Activated CD4-positive, alpha-beta memory T cell treated with anti-CD3 and anti-CD28 coated beads for 36 hours (primary cell): ENCODE results near the gene TLCD3B. TPM values are rescaled to one million over a fixed set of nuclear protein-coding genes. Genes with fewer than 3 reads are reported as not detected.

ENCODE experiments used
- CTCF ChIA-PET: fragments of 350-600 bp; sonication (Branson Sonifier 250); formaldehyde crosslinking; loops from one replicate; lab custom pipeline; 2021; ENCODE audit warnings: antibody characterized with exemption, inconsistent platforms; lab: Charles Lee
- POLR2A ChIA-PET: fragments of 350-600 bp; sonication (Branson Sonifier 250); formaldehyde crosslinking; loops from one replicate; lab custom pipeline; 2021; ENCODE audit warnings: antibody characterized with exemption; lab: Charles Lee
- DNase-seq: peaks from one replicate; pipeline ENCODE4 v3.0.0-alpha.2; 2020
- H3K27ac Mint-ChIP-seq: one replicate; pipeline ENCODE4 v1.8.0; 2021; ENCODE audit warnings: mixed read lengths
- H3K27me3 Mint-ChIP-seq: one replicate; pipeline ENCODE4 v1.8.0; 2021; ENCODE audit warnings: mixed read lengths
- H3K36me3 Mint-ChIP-seq: one replicate; pipeline ENCODE4 v1.8.0; 2021; ENCODE audit warnings: mixed read lengths
- H3K4me1 Mint-ChIP-seq: one replicate; pipeline ENCODE4 v1.8.0; 2021; ENCODE audit warnings: low read depth, mixed read lengths
- H3K4me3 Mint-ChIP-seq: one replicate; pipeline ENCODE4 v1.8.0; 2021; ENCODE audit warnings: mild to moderate bottlenecking, mixed read lengths
- H3K9me3 Mint-ChIP-seq: one replicate; pipeline ENCODE4 v1.8.0; 2021; ENCODE audit warnings: mixed read lengths
- intact Hi-C: fragments of 100-400 bp; cut with micrococcal nuclease; formaldehyde crosslinking; loops from one replicate; pipeline ENCODE4 v1.15.1; 2023
- total RNA-seq, 2 experiments: library from RNA; stranded (reverse); gene quantifications; one replicate each; pipeline ENCODE4 v1.2.3, GENCODE V29; 2021

Gene TLCD3B
- total RNA-seq, result 1 to 10 TPM; 5.0 TPM

- intact Hi-C loops, result no loop called here
Observed at GRCh38 chr16:30030841-30031413, at the start of gene TLCD3B. Gene TLCD3B, minus strand, starts transcription at chr16:30031271. Its CDS starts 744 bp downstream, at chr16:30030527.

DNA sequence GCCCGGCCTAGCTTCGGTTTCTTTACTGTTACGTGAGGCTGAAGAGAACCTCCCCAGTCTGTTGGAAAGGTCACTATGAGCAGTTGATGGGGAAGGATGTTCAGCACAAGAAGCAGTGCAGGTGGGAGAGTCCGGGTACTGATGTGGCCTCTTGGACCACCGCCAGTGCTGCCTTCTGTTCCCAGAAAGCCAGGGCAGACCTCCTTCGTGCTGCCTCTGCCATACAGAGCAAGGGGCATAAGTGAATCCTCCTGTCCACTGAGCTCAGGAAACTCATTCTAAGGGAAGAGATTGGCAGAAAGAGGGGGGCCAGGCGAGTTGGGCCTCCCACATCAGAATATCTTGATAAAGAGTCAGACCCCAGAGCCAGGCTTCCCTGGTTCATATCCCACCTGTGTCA, 48.4 kb upstream of the TLCD3B start:
- ChIA-PET CTCF (interaction anchor here (0.9 to 9.4 kb wide), 2 partner anchors 13 to 14 kb away, joined by 5 to 76 read pairs; partner anchors contain the start of genes ALDOA and TBX6), POLR2A (interaction anchor here (1.0 to 2.7 kb wide), 3 partner anchors 12 to 104 kb away, joined by 3 to 5 read pairs (median 3); partner anchors contain the start of genes ALDOA, CORO1A and TBX6)
- Mint-ChIP-seq H3K4me3 (no peak overlapping the region), H3K36me3 (peaks cover 47% of the 10 kb centered on the region), H3K4me1 (peaks cover 36% of the 10 kb centered on the region), H3K27me3 (no peaks in the 10 kb centered on the region), H3K9me3 (no peaks in the 10 kb centered on the region), H3K27ac (no peak overlapping the region)
- DNase-seq, result no peak
- intact Hi-C loops, result loop anchor here (5.0 kb wide), 1 partner anchor 43 kb away; the partner anchor contains the start of gene MAPK3

More at GRCh38 chr16:30030841-30031413, at the start of gene TLCD3B:
- H3K9me3 Mint-ChIP-seq, result no peaks in the 10 kb centered on the region
- POLR2A ChIA-PET, result no interaction called here
- no peak within 1 kb of the TSS for H3K4me3 Mint-ChIP-seq
- no peak within 1 kb of the TSS for H3K27ac Mint-ChIP-seq
- H3K4me1 Mint-ChIP-seq, result peaks cover 23% of the 10 kb centered on the region
- CTCF ChIA-PET, result interaction anchor here (0.6 to 4.6 kb wide), 21 partner anchors 8 to 389 kb away, joined by 3 to 63 read pairs (median 6); partner anchors contain the start of genes C16orf92, HIRIP3 and TBX6
- no peaks in the 10 kb centered on the region for H3K36me3 Mint-ChIP-seq
- H3K27me3 Mint-ChIP-seq, result peaks cover 56% of the 10 kb centered on the region
- no peak for DNase-seq

DNA sequence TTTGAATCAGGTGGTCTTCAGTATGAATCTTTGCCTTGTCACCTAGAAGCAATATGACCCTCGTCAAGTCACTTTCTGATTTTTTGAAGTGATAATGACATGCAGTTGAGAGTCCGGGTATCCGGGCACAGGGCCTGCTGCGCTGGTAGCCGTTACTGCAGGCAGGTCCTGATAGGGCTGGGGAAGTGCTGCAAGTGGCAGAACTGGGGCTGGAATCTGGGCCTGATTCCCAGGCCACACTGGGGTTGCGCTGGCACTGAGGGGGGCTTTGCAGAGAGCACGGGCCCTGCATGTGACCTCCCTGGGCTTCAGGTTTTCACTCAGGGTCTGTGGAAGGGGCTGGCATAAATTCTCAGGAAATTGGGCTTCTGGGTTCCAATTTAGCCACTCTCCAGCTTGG, 47.7 kb upstream of the TLCD3B start:
- Mint-ChIP-seq H3K36me3 (peaks cover 46% of the 10 kb centered on the region), H3K27ac (no peak overlapping the region), H3K9me3 (no peaks in the 10 kb centered on the region), H3K4me1 (peaks cover 38% of the 10 kb centered on the region), H3K4me3 (no peak overlapping the region), H3K27me3 (no peaks in the 10 kb centered on the region)
- ChIA-PET POLR2A (interaction anchor here (1.2 to 1.5 kb wide), 2 partner anchors 14 to 105 kb away, joined by 3 to 4 read pairs; partner anchors contain the start of genes ALDOA and CORO1A), CTCF (interaction anchor here (0.9 to 9.4 kb wide), 2 partner anchors 13 to 14 kb away, joined by 5 to 76 read pairs; partner anchors contain the start of genes ALDOA and TBX6)
- intact Hi-C loops, result loop anchor here (5.0 kb wide), 1 partner anchor 44 kb away; the partner anchor contains the start of gene MAPK3
- DNase-seq, result no peak

DNA sequence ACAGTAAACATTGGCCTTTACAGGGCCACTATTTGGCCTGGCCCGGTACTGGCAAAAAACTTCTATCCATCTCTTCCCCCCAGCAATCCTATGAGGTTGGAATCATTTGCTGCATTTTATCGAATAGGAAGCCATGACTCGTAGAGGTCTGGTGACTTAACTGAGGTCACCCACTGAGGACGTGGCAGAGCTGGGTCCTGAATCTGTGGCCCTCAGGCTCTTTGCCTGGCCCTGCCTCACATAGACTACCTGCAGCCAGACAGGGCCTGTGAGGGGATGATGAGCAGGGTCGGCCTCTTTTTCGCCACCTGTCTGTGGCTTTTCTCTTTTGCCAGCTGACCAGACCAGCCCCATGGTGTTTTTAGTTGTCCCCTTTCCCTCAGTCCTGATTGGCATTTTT, 46.6 kb upstream of the TLCD3B start:
- intact Hi-C loops, result loop anchor here (2.0 to 5.0 kb wide), 2 partner anchors 13 to 45 kb away; partner anchors contain the start of genes MAPK3 and TBX6
- DNase-seq, result no peak
- H3K36me3 Mint-ChIP-seq, result peaks cover 40% of the 10 kb centered on the region
- H3K27me3 Mint-ChIP-seq, result no peaks in the 10 kb centered on the region
- ChIA-PET POLR2A (interaction anchor here (1.2 to 4.1 kb wide), 3 partner anchors 12 to 14 kb away, joined by 4 to 42 read pairs (median 22); partner anchors contain the start of genes ALDOA and TBX6), CTCF (interaction anchor here (1.0 to 9.4 kb wide), 5 partner anchors 12 to 386 kb away, joined by 3 to 76 read pairs (median 8); partner anchors contain the start of genes ALDOA and TBX6)
- peaks cover 39% of the 10 kb centered on the region for H3K4me1 Mint-ChIP-seq
- H3K4me3 Mint-ChIP-seq, result peak overlapping the region; percentile 91
- H3K9me3 Mint-ChIP-seq, result no peaks in the 10 kb centered on the region
- peak overlapping the region; percentile 4 for H3K27ac Mint-ChIP-seq

- intact Hi-C loops, result loop anchor here (2.0 to 5.0 kb wide), 2 partner anchors 14 to 46 kb away; partner anchors contain the start of genes MAPK3 and TBX6
Observed at GRCh38 chr16:30076276-30076791, 45.3 kb upstream of the TLCD3B start.

DNA sequence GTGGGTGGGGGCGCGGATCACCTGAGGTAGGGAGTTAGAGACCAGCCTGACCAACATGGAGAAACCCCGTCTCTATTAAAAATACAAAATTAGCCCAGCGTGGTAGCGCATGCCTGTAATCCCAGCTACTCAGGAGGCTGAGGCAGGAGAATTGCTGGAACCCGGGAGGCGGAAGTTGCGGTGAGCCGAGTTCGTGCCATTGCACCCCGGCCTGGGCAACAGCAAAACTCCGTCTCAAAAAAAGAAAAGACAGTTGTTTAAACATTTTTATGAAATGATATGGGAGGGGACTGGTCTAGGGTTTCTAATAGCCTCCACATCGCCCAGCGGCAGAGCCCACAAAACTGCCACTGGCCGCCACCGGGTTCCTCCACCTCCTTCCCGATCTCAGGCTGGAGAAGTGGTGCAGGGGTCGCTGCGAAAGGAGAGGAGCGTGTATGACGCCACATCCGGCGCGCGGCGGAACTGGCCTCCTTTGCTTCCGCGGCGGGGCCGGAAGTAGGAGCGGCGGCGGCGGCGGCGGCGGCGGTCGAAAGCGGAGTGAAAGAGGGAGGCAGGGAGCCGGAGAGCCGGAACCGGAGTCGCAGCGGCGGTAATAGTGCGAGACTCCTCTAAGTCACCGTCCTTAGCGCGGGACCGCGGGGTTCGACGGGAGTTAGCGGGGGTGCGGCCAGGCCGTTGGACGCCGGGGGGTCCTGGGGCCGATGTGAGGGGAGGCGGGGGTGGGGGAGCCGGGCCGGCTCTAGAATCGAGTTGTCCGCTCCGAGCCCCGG, 44.6 kb upstream of the TLCD3B start, which contains the start of gene PPP4C:
Gene PPP4C (plus strand): TSS at position 492 of the 773 bp plus-strand sequence. CDS start 384 bp downstream, outside the sequence.
- no peaks in the 10 kb centered on the region for H3K9me3 Mint-ChIP-seq
- no peaks in the 10 kb centered on the region for H3K27me3 Mint-ChIP-seq
- peaks cover 39% of the 10 kb centered on the region for H3K4me1 Mint-ChIP-seq
- intact Hi-C loops, result loop anchor here (1.0 to 5.0 kb wide), 3 partner anchors 10 to 47 kb away; partner anchors contain the start of genes ALDOA, MAPK3 and TBX6
- peak; percentile 95 for DNase-seq
- peaks cover 45% of the 10 kb centered on the region for H3K36me3 Mint-ChIP-seq
- H3K27ac Mint-ChIP-seq, result peak within 1 kb of the TSS; percentile 93
- CTCF ChIA-PET, result interaction anchor here (1.1 to 9.4 kb wide), 6 partner anchors 10 to 540 kb away, joined by 3 to 76 read pairs (median 6); partner anchors contain the start of genes ALDOA and TBX6
- POLR2A ChIA-PET, result interaction anchor here (1.1 to 4.1 kb wide), 3 partner anchors 10 to 16 kb away, joined by 3 to 42 read pairs (median 22); partner anchors contain the start of genes ALDOA and TBX6
- H3K4me3 Mint-ChIP-seq, result peak within 1 kb of the TSS; percentile 91

More at GRCh38 chr16:30076276-30076791, 45.3 kb upstream of the TLCD3B start:
- Mint-ChIP-seq H3K27ac (peak overlapping the region; percentile 93), H3K27me3 (no peaks in the 10 kb centered on the region), H3K4me1 (peaks cover 39% of the 10 kb centered on the region), H3K9me3 (no peaks in the 10 kb centered on the region), H3K36me3 (peaks cover 43% of the 10 kb centered on the region), H3K4me3 (peak overlapping the region; percentile 91)
- no peak for DNase-seq
- CTCF ChIA-PET, result interaction anchor here (1.0 to 9.4 kb wide), 7 partner anchors 10 to 540 kb away, joined by 3 to 76 read pairs (median 4); partner anchors contain the start of genes ALDOA and TBX6
- POLR2A ChIA-PET, result interaction anchor here (1.1 to 4.1 kb wide), 3 partner anchors 10 to 15 kb away, joined by 3 to 42 read pairs (median 22); partner anchors contain the start of genes ALDOA and TBX6

- Mint-ChIP-seq H3K27ac (peak overlapping the region; percentile 58), H3K36me3 (peaks cover 67% of the 10 kb centered on the region), H3K4me3 (no peak overlapping the region), H3K9me3 (no peaks in the 10 kb centered on the region), H3K4me1 (peaks cover 41% of the 10 kb centered on the region), H3K27me3 (no peaks in the 10 kb centered on the region)
- CTCF ChIA-PET, result interaction anchor here (3.5 kb wide), 1 partner anchor 22 kb away, joined by 15 read pairs; the partner anchor contains the start of gene TBX6
- POLR2A ChIA-PET, result interaction anchor here (0.6 kb wide), 1 partner anchor 21 kb away, joined by 3 read pairs; the partner anchor contains the start of gene TBX6
- intact Hi-C loops, result no loop called here
- no peak for DNase-seq
Observed at GRCh38 chr16:30070490-30070889, 39.4 kb upstream of the TLCD3B start.

DNA sequence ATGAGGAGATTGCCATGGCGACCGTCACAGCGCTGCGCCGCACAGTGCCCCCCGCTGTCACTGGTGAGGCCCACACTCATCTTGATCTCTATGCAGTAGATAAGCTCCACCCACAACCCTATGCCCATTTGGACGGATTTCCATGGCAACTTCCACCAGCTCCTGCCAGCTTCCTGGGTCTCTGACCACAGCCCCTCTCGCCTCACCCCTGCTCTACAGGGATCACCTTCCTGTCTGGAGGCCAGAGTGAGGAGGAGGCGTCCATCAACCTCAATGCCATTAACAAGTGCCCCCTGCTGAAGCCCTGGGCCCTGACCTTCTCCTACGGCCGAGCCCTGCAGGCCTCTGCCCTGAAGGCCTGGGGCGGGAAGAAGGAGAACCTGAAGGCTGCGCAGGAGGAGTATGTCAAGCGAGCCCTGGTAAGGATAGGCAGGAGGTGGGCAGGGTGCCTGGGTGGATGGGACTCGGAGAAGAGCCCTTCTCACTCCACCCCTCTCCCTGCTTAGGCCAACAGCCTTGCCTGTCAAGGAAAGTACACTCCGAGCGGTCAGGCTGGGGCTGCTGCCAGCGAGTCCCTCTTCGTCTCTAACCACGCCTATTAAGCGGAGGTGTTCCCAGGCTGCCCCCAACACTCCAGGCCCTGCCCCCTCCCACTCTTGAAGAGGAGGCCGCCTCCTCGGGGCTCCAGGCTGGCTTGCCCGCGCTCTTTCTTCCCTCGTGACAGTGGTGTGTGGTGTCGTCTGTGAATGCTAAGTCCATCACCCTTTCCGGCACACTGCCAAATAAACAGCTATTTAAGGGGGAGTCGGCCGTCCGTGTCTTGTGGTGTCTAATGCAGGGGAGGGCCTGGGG, 38.8 kb upstream of the TLCD3B start:
- Mint-ChIP-seq H3K4me1 (peaks cover 37% of the 10 kb centered on the region), H3K27ac (peak overlapping the region; percentile 67), H3K9me3 (no peaks in the 10 kb centered on the region), H3K36me3 (peaks cover 69% of the 10 kb centered on the region), H3K27me3 (no peaks in the 10 kb centered on the region), H3K4me3 (no peak overlapping the region)
- no peak for DNase-seq
- intact Hi-C loops, result loop anchor here (5.0 to 10.0 kb wide), 2 partner anchors 263 to 585 kb away; partner anchors contain the start of genes FBRS, MAZ and PRR14
- CTCF ChIA-PET, result interaction anchor here (3.5 kb wide), 1 partner anchor 23 kb away, joined by 15 read pairs; the partner anchor contains the start of gene TBX6
- POLR2A ChIA-PET, result no interaction called here

DNA sequence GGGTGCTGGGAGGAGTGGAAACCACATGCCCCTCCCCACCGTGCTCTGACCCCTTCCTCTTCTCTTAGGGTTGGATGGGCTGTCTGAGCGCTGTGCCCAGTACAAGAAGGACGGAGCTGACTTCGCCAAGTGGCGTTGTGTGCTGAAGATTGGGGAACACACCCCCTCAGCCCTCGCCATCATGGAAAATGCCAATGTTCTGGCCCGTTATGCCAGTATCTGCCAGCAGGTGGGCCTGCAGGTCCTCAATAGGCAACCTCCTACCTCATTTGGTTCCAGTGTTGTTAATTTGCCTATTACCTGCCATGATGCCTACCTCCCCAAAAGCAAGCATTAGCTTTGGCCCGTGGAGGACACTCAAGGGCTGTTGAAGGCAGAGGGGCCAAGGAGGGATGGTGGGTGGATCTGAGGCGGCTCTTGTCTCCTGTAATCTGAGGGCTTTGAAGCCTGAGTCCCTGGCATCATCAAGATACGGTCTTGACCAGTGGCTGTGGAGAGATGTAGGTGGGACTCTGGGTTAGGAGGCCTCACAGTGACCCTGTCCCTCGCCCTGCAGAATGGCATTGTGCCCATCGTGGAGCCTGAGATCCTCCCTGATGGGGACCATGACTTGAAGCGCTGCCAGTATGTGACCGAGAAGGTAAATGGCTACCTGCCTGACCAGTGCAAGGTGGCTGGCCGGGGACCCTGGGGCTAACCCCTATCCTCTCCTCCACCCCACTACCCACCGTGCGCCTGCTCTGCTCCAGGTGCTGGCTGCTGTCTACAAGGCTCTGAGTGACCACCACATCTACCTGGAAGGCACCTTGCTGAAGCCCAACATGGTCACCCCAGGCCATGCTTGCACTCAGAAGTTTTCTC, 37.9 kb upstream of the TLCD3B start:
- H3K36me3 Mint-ChIP-seq, result peaks cover 72% of the 10 kb centered on the region
- no peaks in the 10 kb centered on the region for H3K9me3 Mint-ChIP-seq
- intact Hi-C loops, result loop anchor here (5.0 to 10.0 kb wide), 2 partner anchors 262 to 586 kb away; partner anchors contain the start of genes FBRS, MAZ and PRR14
- H3K4me1 Mint-ChIP-seq, result peaks cover 34% of the 10 kb centered on the region
- peak overlapping the region; percentile 67 for H3K27ac Mint-ChIP-seq
- DNase-seq, result peak; percentile 68
- no peaks in the 10 kb centered on the region for H3K27me3 Mint-ChIP-seq
- peak overlapping the region; percentile 16 for H3K4me3 Mint-ChIP-seq
- ChIA-PET CTCF (interaction anchor here (3.5 to 4.4 kb wide), 2 partner anchors 23 to 24 kb away, joined by 15 to 43 read pairs; partner anchors contain the start of gene TBX6), POLR2A (no interaction called here)
